ENCODE results near the gene TENM3.
"Not testable (repeated sequence)": the region's sequence is repeated elsewhere in the genome, so short reads cannot be mapped to it uniquely, and the experiment has no call there.

The TENM3 gene

DNA sequence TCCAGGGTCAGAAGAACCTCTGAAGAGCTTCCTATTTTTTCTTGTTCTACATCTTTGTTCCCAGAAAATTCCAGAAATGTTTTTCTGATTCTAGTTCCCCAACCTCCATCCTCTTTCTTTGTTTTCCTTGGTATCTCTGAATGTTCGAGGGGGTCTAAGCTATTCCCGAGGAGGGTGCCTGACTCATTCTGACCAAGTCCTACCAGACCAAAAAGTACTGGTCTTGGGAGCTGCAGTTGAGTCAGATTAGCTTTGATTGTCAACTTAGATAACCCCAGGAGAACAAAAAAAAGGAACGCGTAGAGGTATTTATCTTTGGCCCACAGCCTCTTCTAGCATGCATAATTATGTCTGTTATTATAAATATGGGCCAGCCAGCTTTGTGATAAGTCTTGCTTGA, 12.1 kb upstream of the TENM3 start:
- Histone ChIP-seq H3K36me3 (no peaks in the 10 kb centered on the region), H3K27me3 (no peaks in the 10 kb centered on the region), H3K9me3 (no peaks in the 10 kb centered on the region), H3K4me3 (ENCODE audit: low read depth, low read length) (no peak overlapping the region), H3K4me1 (no peaks in the 10 kb centered on the region; the same call in 1 of the 2 replicates)
- DNase-seq, result no peak
- TF ChIP-seq CTCF (IDR thresholded peaks at IDR 0.05; ENCODE audit: low read depth, low read length), result no peak

GRCh38 chr4:182231496-182231895, 11.7 kb upstream of the TENM3 start:
- Histone ChIP-seq H3K9me3 (no peaks in the 10 kb centered on the region), H3K4me1 (no peaks in the 10 kb centered on the region; the same call in 1 of the 2 replicates), H3K36me3 (no peaks in the 10 kb centered on the region), H3K4me3 (ENCODE audit: low read depth, low read length) (no peak overlapping the region), H3K27me3 (no peaks in the 10 kb centered on the region)
- no peak for TF ChIP-seq CTCF (IDR thresholded peaks at IDR 0.05; ENCODE audit: low read depth, low read length)
- DNase-seq, result no peak

GRCh38 chr4:182233310-182234090, 9.7 kb upstream of the TENM3 start:
- DNase-seq, result no peak
- Histone ChIP-seq H3K9me3 (no peaks in the 10 kb centered on the region), H3K4me3 (ENCODE audit: low read depth, low read length) (no peak overlapping the region), H3K36me3 (no peaks in the 10 kb centered on the region), H3K27me3 (no peaks in the 10 kb centered on the region), H3K4me1 (peaks cover 3% of the 10 kb centered on the region)
- no peak for TF ChIP-seq CTCF (IDR thresholded peaks at IDR 0.05; ENCODE audit: low read depth, low read length)

DNA sequence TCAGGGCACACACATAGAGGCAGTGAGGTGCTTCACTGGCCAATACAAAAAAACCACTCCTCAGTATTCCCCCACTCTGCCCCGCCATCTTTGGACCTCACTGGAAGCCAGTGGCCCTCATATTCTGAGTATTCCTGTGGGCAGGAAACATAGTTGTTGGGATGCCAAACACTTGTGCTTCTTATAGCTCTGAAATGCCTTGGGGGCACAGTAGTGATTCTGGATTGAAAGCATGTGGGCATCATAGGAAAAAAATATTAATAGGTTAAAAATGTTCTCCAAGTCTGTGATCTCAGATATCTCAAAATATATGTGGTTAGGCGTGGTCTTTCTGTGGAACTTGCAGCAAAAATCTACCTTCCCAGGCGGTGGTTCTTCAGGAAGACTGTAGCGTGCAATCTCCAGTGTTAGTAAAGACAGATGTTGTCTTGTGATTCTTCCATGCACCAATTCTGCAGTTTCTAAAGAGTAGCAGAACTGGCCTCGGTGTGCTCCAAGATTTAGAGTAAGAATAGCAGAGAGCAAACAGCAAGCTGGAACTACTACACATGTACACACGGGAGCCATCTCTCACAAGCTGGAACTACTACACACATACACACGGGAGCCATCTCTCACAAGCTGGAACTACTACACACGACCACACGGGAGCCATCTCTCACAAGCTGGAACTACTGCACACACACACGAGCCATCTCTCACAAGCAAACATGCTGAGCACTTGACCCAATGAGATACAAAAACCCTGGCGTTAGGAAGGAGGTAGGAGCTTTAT, 8.0 kb upstream of the TENM3 start:
- no peak for DNase-seq
- Histone ChIP-seq H3K36me3 (no peaks in the 10 kb centered on the region), H3K27me3 (no peaks in the 10 kb centered on the region), H3K9me3 (no peaks in the 10 kb centered on the region), H3K4me1 (peaks cover 6% of the 10 kb centered on the region), H3K4me3 (ENCODE audit: low read depth, low read length) (no peak overlapping the region)
- TF ChIP-seq CTCF (IDR thresholded peaks at IDR 0.05; ENCODE audit: low read depth, low read length), result no peak

DNA sequence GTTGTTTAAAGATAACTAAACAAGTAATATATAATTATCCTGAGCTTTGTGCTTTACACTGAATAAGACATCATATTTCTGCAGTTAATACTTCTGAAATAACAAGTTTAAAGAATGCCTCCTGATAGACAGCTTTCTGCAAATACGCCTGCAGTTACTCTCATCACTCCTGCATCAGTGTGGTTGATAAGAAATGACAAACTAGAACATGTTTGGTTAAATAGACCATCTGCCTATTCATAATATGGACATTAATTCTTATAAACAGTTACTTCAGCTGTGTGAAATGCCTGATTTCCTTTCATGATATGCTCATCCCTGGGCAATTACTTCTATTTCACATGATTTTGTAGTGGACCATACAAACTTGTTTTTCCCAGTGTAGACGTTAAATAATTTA, 7.0 kb upstream of the TENM3 start:
- no peaks in the 10 kb centered on the region for H3K9me3 ChIP-seq
- H3K4me1 ChIP-seq, result peaks cover 10% of the 10 kb centered on the region
- no peak for DNase-seq
- H3K4me3 ChIP-seq (ENCODE audit: low read depth, low read length), result no peak overlapping the region
- H3K36me3 ChIP-seq, result no peaks in the 10 kb centered on the region
- TF ChIP-seq CTCF (IDR thresholded peaks at IDR 0.05; ENCODE audit: low read depth, low read length), result no peak
- no peaks in the 10 kb centered on the region for H3K27me3 ChIP-seq

DNA sequence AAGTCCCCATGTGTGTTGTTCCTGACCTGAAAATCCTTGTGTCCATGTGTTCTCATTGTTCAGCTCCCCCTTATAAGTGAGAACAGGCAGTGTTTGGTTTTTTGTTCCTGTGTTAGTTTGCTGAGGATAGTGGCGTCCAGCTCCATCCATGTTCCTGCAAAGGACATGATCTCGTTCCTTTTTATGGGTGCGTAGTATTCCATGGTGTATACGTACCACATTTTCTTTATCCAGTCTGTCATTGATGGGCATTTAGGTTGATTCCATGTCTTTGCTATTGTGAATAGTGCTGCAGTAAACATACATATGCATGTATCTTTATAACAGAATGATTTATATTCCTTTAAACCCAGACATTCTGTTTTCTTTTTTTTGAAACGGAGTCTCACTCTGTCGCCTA, 6.2 kb upstream of the TENM3 start:
- not testable (repeated sequence) for H3K36me3 ChIP-seq; H3K4me3 ChIP-seq (ENCODE audit: low read depth, low read length); H3K27me3 ChIP-seq; DNase-seq; H3K9me3 ChIP-seq
- H3K4me1 ChIP-seq, result peaks cover 10% of the 10 kb centered on the region

Measured in BE2C (cell line).